Neural progenitor cell (in vitro differentiated cells): Measurements from ENCODE around the gene TSSK2.

Experiments
- CTCF ChIP-seq: fragments of 200-600 bp; sonication (generic); IDR thresholded peaks from 2 replicates; pipeline ENCODE4 v1.5.1; 2017; ENCODE audit warnings: antibody characterized with exemption, mild to moderate bottlenecking
- EZH2phosphoT487 ChIP-seq: fragments of 200-600 bp; sonication (generic); IDR thresholded peaks from 2 replicates; pipeline ENCODE4 v1.6.1; 2017; ENCODE audit warnings: antibody characterized with exemption

DNA sequence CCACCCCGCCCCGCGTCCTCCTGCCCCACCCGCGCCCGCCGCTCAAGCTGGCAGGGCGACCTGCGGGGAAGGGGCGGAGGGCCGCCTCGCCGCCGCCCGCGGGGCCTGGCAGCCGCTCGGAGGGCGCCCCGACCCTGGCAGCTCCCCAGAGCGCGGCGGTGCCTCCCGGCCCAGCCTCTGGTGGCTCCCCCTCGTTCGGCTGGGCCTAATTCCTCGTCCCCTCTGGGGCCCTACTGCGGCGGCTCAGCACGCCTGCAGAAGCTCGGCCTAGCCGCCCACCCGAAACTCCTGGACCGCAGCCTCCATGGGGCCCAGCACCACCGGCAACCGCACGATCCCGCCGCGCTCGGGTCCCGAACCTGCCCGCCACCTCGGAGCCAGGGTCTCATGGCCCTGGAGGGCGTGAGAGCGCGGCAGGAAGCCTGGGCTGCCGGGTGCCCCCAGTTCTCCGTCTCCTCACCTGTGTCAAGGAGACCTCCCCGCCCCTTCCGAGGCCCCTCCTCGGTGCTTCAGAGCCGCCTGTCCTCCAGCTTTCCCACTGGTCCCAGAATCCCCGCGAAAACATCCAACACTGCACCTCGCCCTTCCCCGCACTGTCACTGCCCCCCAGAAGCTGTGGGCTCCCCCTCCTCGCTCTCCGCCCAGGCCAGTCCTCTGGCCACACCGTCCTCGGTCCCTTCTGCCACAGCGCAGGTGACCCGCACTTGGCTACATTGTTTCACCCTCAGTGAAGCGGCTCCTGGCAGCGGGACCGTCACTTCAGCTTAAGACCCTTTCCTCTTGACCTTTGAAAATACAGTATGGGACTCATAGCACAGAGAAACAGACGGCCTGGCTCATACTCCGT, 19.6 kb downstream of the TSSK2 start:
- TF ChIP-seq CTCF = no peak
- peak; percentile 97 for TF ChIP-seq EZH2phosphoT487
